Tibial artery (tissue), 4 donors: ENCODE data around the gene CST4.

Experiments
- DNase-seq, 2 donors: peaks; one replicate each; pipeline ENCODE4 v3.0.0-alpha.2; 2019
- H3K27ac ChIP-seq, 2 donors: fragments of 200-600 bp; sonication (generic) in 1 of 2; 1 replicate in 1 of 2; 2 replicates in 1 of 2; pipeline ENCODE4 v1.5.1; 2018 to 2019; ENCODE audit warnings: mild to moderate bottlenecking in 1 of 2
- H3K27me3 ChIP-seq, 2 donors: fragments of 200-600 bp; sonication (generic) in 1 of 2; one replicate each; pipeline versions ENCODE4 v1.5.1 to v1.6.0; 2016 to 2019
- H3K36me3 ChIP-seq, 3 donors: fragments of 200-600 bp; sonication (generic) in 2 of 3; one replicate each; pipeline ENCODE4 v1.5.1; 2016 to 2019; ENCODE audit warnings: mild to moderate bottlenecking in 2 of 3
- H3K4me1 ChIP-seq, 4 donors: fragments of 200-600 bp; sonication (generic) in 2 of 4; 1 replicate in 3 of 4; 2 replicates in 1 of 4; pipeline ENCODE4 v1.5.1; 2016 to 2019
- H3K4me3 ChIP-seq, 2 donors: fragments of 200-600 bp; sonication (generic) in 1 of 2; 1 replicate in 1 of 2; 2 replicates in 1 of 2; pipeline ENCODE4 v1.5.1; 2018 to 2019; ENCODE audit warnings: mild to moderate bottlenecking in 2 of 2
- H3K9me3 ChIP-seq, 3 donors: fragments of 200-600 bp; sonication (generic) in 1 of 3; one replicate each; pipeline ENCODE4 v1.5.1; 2016 to 2019
- CTCF ChIP-seq, 2 experiments: fragments of 200-600 bp in 1 of 2; fragments of 450-650 bp in 1 of 2; IDR thresholded peaks; one replicate each; pipeline ENCODE4 v1.5.1; 2017 to 2019; ENCODE audit warnings: antibody characterized with exemption in 2 of 2, mild to moderate bottlenecking in 1 of 2, moderate library complexity in 1 of 2
- intact Hi-C: fragments of 100-400 bp; cut with DNase I; formaldehyde crosslinking; loops from one replicate; pipeline ENCODE4 v1.15.0; 2023; ENCODE audit warnings: low total_unique reads

The CST4 gene

GRCh38 chr20:23670361-23670760, 18.5 kb downstream of the CST4 start:
- Histone ChIP-seq H3K27ac (no peak overlapping the region), H3K9me3 (no peaks in the 10 kb centered on the region), H3K27me3 (peaks cover 0 to 14% of the 10 kb centered on the region in 2 donors), H3K4me1 (no peaks in the 10 kb centered on the region), H3K36me3 (no peaks in the 10 kb centered on the region), H3K4me3 (no peak overlapping the region)
- intact Hi-C loops: no loop called here
- TF ChIP-seq CTCF (IDR thresholded peaks at IDR 0.05): no peak
- no peak for DNase-seq

DNA sequence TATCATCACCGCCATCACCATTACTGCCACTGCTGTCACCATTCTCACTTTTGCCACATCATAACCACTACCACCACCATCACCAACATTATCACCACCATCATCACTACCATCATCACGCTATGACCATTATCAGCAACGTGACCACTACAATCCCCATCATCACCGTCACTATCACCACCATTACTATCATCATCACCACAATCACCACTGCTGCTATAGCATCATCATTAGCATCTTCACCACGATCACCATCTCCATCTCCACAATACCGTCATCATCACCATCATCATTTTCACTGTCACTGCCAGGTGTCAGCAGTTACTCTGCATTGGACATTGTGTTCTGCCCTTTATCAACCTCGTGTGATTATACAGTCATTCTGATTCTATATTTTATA, 19.0 kb downstream of the CST4 start:
- intact Hi-C loops: no loop called here
- Histone ChIP-seq H3K4me1 (no peaks in the 10 kb centered on the region), H3K36me3 (no peaks in the 10 kb centered on the region), H3K9me3 (no peaks in the 10 kb centered on the region), H3K27ac (no peak overlapping the region), H3K27me3 (peaks cover 0 to 14% of the 10 kb centered on the region in 2 donors), H3K4me3 (no peak overlapping the region)
- no peak for TF ChIP-seq CTCF (IDR thresholded peaks at IDR 0.05)
- DNase-seq: no peak

DNA sequence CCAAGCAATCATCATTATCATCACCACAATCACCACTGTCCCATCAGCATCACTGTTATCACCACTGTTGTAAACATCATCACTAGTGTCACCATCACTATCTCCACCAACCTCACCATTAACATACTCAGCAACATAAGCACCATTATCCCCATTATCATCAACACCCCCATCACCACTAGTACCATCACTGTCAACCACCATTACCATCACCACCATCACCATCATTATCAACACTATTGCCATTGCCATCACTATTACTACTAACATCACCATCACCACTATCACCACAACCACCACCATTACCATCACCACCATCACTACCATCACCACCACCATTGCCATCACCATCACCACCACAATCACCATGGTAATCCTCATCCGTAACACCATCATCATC, 19.5 kb downstream of the CST4 start:
- peaks cover 0 to 14% of the 10 kb centered on the region in 2 donors for H3K27me3 ChIP-seq
- H3K27ac ChIP-seq: no peak overlapping the region
- intact Hi-C loops: no loop called here

GRCh38 chr20:23668477-23668951, 20.3 kb downstream of the CST4 start:
- TF ChIP-seq CTCF (IDR thresholded peaks at IDR 0.05): peak; percentile 69 to 81
- Histone ChIP-seq H3K4me3 (no peak overlapping the region), H3K36me3 (no peaks in the 10 kb centered on the region), H3K27me3 (peaks cover 0 to 14% of the 10 kb centered on the region in 2 donors), H3K4me1 (no peaks in the 10 kb centered on the region), H3K9me3 (no peaks in the 10 kb centered on the region), H3K27ac (no peak overlapping the region)
- intact Hi-C loops: no loop called here
- DNase-seq: peak in 1 of 2 donors; percentile 57

More for the DNA sequence above, 19.5 kb downstream of the CST4 start:
- Histone ChIP-seq H3K4me1 (no peaks in the 10 kb centered on the region), H3K36me3 (no peaks in the 10 kb centered on the region), H3K4me3 (no peak overlapping the region), H3K9me3 (no peaks in the 10 kb centered on the region)
- DNase-seq: no peak
- TF ChIP-seq CTCF (IDR thresholded peaks at IDR 0.05): no peak

DNA sequence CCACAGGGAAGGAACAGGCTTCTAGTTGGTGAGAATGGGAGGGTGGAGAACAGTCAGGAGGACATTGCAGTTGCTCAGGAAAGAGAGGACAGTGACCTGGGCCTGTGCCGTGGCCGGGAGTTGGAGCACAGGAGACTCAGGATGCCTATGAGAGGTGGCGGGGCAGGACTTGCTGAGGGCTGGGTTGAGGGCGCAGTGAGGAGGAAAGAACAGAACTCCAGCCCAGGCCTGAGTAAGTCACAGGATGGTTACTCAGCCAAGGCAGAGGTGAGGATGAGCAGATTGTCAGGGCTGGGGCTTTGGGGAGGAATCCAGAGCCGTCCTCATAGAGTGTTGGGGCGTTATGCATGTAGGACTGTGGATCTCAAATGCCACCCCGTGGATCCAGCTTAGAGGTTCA, 21.2 kb downstream of the CST4 start:
- Histone ChIP-seq H3K4me1 (no peaks in the 10 kb centered on the region), H3K27ac (no peak overlapping the region), H3K9me3 (no peaks in the 10 kb centered on the region), H3K36me3 (no peaks in the 10 kb centered on the region), H3K4me3 (no peak overlapping the region), H3K27me3 (peaks cover 0 to 14% of the 10 kb centered on the region in 2 donors)
- intact Hi-C loops: no loop called here
- TF ChIP-seq CTCF (IDR thresholded peaks at IDR 0.05): no peak
- DNase-seq: no peak

DNA sequence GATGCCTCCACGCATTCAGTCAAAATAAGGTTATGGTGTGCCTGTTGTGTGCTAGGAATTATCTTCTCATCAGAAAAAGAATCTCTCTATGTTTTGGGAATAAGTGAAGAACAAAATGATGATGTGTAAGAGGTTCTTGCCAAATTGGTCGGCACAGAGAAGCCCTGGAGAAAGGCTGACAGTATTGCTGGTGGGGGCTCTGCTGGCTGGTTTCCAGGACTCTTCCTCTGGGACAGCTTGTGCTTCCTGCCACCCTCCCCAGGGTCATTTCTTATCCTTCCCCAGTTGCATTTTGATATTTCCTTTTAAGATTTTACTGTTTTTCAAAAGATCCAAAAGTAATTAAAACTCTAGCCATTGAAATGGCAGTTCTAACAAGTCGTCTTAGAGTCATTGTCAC, 22.1 kb downstream of the CST4 start:
- intact Hi-C loops: no loop called here
- no peak for TF ChIP-seq CTCF (IDR thresholded peaks at IDR 0.05)

More for the DNA sequence above, 22.1 kb downstream of the CST4 start:
- no peak overlapping the region for H3K4me3 ChIP-seq
- no peaks in the 10 kb centered on the region for H3K36me3 ChIP-seq
- H3K4me1 ChIP-seq: no peaks in the 10 kb centered on the region
- peaks cover 0 to 14% of the 10 kb centered on the region in 2 donors for H3K27me3 ChIP-seq
- H3K9me3 ChIP-seq: no peaks in the 10 kb centered on the region
- H3K27ac ChIP-seq: no peak overlapping the region
- DNase-seq: no peak
